NT2/D1 (cell line): ENCODE measurements around the gene DIAPH3.

Experiments
- DNase-seq: peaks from one replicate; pipeline ENCODE4 v3.0.0-alpha.2; 2011; ENCODE audit warnings: low read depth, low spot score
- H3K27me3 ChIP-seq: 2 replicates; pipeline ENCODE4 v1.6.0; 2011; ENCODE audit warnings: mild to moderate bottlenecking; ENCODE audit not compliant: insufficient read length, insufficient read depth
- H3K36me3 ChIP-seq: 2 replicates; pipeline ENCODE4 v1.6.1; 2011; ENCODE audit warnings: mild to moderate bottlenecking, low read length, mixed read lengths; ENCODE audit not compliant: insufficient read depth, insufficient read length
- H3K4me1 ChIP-seq: 2 replicates; pipeline ENCODE4 v1.5.1; 2011; ENCODE audit not compliant: insufficient read depth, insufficient read length
- H3K4me3 ChIP-seq: 2 replicates; pipeline ENCODE4 v1.5.1; 2011; ENCODE audit warnings: low read depth; ENCODE audit not compliant: insufficient read length
- H3K9ac ChIP-seq: 2 replicates; pipeline ENCODE4 v1.6.0; 2011; ENCODE audit warnings: low read depth; ENCODE audit not compliant: insufficient read length
- H3K9me3 ChIP-seq: 2 replicates; pipeline ENCODE4 v1.5.1; 2011; ENCODE audit warnings: mild to moderate bottlenecking, low read length; ENCODE audit not compliant: insufficient read depth
- SUZ12 ChIP-seq: IDR thresholded peaks from 2 replicates; pipeline ENCODE4 v1.6.1; 2011; ENCODE audit not compliant: insufficient read length, insufficient read depth; ENCODE audit errors: extremely low read depth
- YY1 ChIP-seq: IDR thresholded peaks from 2 replicates; pipeline ENCODE4 v1.6.1; 2011; ENCODE audit not compliant: insufficient read length, insufficient read depth
- ZNF274 ChIP-seq: IDR thresholded peaks from 2 replicates; pipeline ENCODE4 v1.6.1; 2011; ENCODE audit warnings: mild to moderate bottlenecking, low read depth, low read length

The DIAPH3 gene

GRCh38 chr13:59996461-59996980 lies 167.2 kb downstream of the DIAPH3 start:
- H3K9me3 ChIP-seq: no peaks in the 10 kb centered on the region
- no peaks in the 10 kb centered on the region for H3K36me3 ChIP-seq
- no peak overlapping the region for H3K9ac ChIP-seq
- TF ChIP-seq YY1: no peak
- TF ChIP-seq ZNF274: no peak
- TF ChIP-seq SUZ12: no peak
- DNase-seq: no peak
- H3K27me3 ChIP-seq: no peaks in the 10 kb centered on the region
- H3K4me1 ChIP-seq: no peaks in the 10 kb centered on the region
- no peak overlapping the region for H3K4me3 ChIP-seq

- no peak overlapping the region for H3K9ac ChIP-seq
- no peaks in the 10 kb centered on the region for H3K27me3 ChIP-seq
- DNase-seq: no peak
- no peak overlapping the region for H3K4me3 ChIP-seq
- no peaks in the 10 kb centered on the region for H3K9me3 ChIP-seq
- no peaks in the 10 kb centered on the region for H3K4me1 ChIP-seq
- no peak for TF ChIP-seq SUZ12
- TF ChIP-seq ZNF274: no peak
- no peak for TF ChIP-seq YY1
- H3K36me3 ChIP-seq: no peaks in the 10 kb centered on the region
These were observed 172.3 kb downstream of the DIAPH3 start for GRCh38 chr13:59991395-59991794.

- no peak for TF ChIP-seq ZNF274
These were observed 180.9 kb downstream of the DIAPH3 start for GRCh38 chr13:59982631-59983382.

GRCh38 chr13:59979589-59979988 lies 184.1 kb downstream of the DIAPH3 start:
- TF ChIP-seq YY1 (no peak), ZNF274 (no peak), SUZ12 (no peak)
- no peak overlapping the region for H3K4me3 ChIP-seq
- H3K36me3 ChIP-seq: no peaks in the 10 kb centered on the region

More at GRCh38 chr13:59982631-59983382, 180.9 kb downstream of the DIAPH3 start:
- H3K4me3 ChIP-seq: no peak overlapping the region
- no peak for DNase-seq
- H3K27me3 ChIP-seq: no peaks in the 10 kb centered on the region
- no peaks in the 10 kb centered on the region for H3K9me3 ChIP-seq
- no peak overlapping the region for H3K9ac ChIP-seq
- no peaks in the 10 kb centered on the region for H3K36me3 ChIP-seq
- no peaks in the 10 kb centered on the region for H3K4me1 ChIP-seq

GRCh38 chr13:59978862-59979261 lies 184.9 kb downstream of the DIAPH3 start:
- TF ChIP-seq ZNF274 (no peak), YY1 (no peak), SUZ12 (no peak)
- no peak overlapping the region for H3K4me3 ChIP-seq
- no peaks in the 10 kb centered on the region for H3K27me3 ChIP-seq

More at GRCh38 chr13:59979589-59979988, 184.1 kb downstream of the DIAPH3 start:
- Histone ChIP-seq H3K9me3 (no peaks in the 10 kb centered on the region), H3K27me3 (no peaks in the 10 kb centered on the region), H3K9ac (no peak overlapping the region), H3K4me1 (no peaks in the 10 kb centered on the region)
- DNase-seq: no peak

GRCh38 chr13:59976856-59977255 lies 186.9 kb downstream of the DIAPH3 start:
- no peaks in the 10 kb centered on the region for H3K4me1 ChIP-seq
- H3K4me3 ChIP-seq: no peak overlapping the region
- no peak overlapping the region for H3K9ac ChIP-seq
- TF ChIP-seq ZNF274: no peak
- no peak for TF ChIP-seq SUZ12
- TF ChIP-seq YY1: no peak
- no peak for DNase-seq
- H3K36me3 ChIP-seq: no peaks in the 10 kb centered on the region
- no peaks in the 10 kb centered on the region for H3K27me3 ChIP-seq
- H3K9me3 ChIP-seq: no peaks in the 10 kb centered on the region

More at GRCh38 chr13:59978862-59979261, 184.9 kb downstream of the DIAPH3 start:
- no peak overlapping the region for H3K9ac ChIP-seq
- no peaks in the 10 kb centered on the region for H3K4me1 ChIP-seq
- no peaks in the 10 kb centered on the region for H3K9me3 ChIP-seq
- H3K36me3 ChIP-seq: no peaks in the 10 kb centered on the region
- DNase-seq: no peak

GRCh38 chr13:59975807-59976435 lies 187.8 kb downstream of the DIAPH3 start:
- TF ChIP-seq YY1 (no peak), SUZ12 (no peak), ZNF274 (no peak)

More at GRCh38 chr13:59975807-59976435, 187.8 kb downstream of the DIAPH3 start:
- Histone ChIP-seq H3K4me1 (no peaks in the 10 kb centered on the region), H3K9ac (no peak overlapping the region), H3K36me3 (no peaks in the 10 kb centered on the region), H3K4me3 (no peak overlapping the region), H3K9me3 (no peaks in the 10 kb centered on the region), H3K27me3 (no peaks in the 10 kb centered on the region)
- no peak for DNase-seq
